HepG2 (cell line): ENCODE measurements around the gene PARP8. TPM values are rescaled to one million over a fixed set of nuclear protein-coding genes. Genes with fewer than 3 reads are reported as not detected.

Source experiments
- ATAC-seq: fragments of 200-7000 bp; cut with Tn5 transposase; 3 replicates; pipeline ENCODE4 v1.9.1; 2020; ENCODE audit warnings: mild to moderate bottlenecking, moderate library complexity
- BruUV-seq: library from RNA; stranded (reverse); fragments of 400-500 nt; replicated peaks from 2 replicates; lab custom pipeline; 2021; lab: Mats Ljungman, UMichigan
- CTCF ChIA-PET: fragments of 300-600 bp; formaldehyde crosslinking; extraction: SDS; loops from one replicate; lab custom pipeline; 2021; ENCODE audit warnings: low total read pairs, inconsistent platforms, low intra/inter-chr PET ratio; lab: Yijun Ruan, JAX
- POLR2A ChIA-PET: fragments of 350-600 bp; sonication (Branson Sonifier 250); formaldehyde crosslinking; loops from one replicate; lab custom pipeline; 2020; ENCODE audit warnings: antibody characterized with exemption, inconsistent platforms; lab: Yijun Ruan, JAX
- DNase-seq: peaks from one replicate; pipeline ENCODE4 v3.0.0-alpha.2; 2015; ENCODE audit warnings: low spot score
- FAIRE-seq: peaks from 3 replicates; lab custom pipeline; 2011; peaks lifted over from hg19 to GRCh38; lab: Jason Lieb, UNC
- H2AFZ ChIP-seq: one replicate; pipeline ENCODE4 v1.6.1; 2011; ENCODE audit warnings: low read length, inconsistent platforms
- H3K27ac ChIP-seq: fragments of 300-600 bp; 3 replicates; pipeline ENCODE4 v1.8.0; 2011; ENCODE audit warnings: mixed run types, mild to moderate bottlenecking, mixed read lengths, low read length, inconsistent platforms; ENCODE audit not compliant: insufficient read depth; ENCODE audit errors: extremely low read length
- H3K27me3 ChIP-seq, 2 experiments: fragments of 200-600 bp in 1 of 2; 2 replicates in 1 of 2; 3 replicates in 1 of 2; pipeline versions ENCODE4 v1.6.0 to v1.8.0; 2011; ENCODE audit warnings: low read length in 2 of 2, mild to moderate bottlenecking in 2 of 2, moderate library complexity in 2 of 2, inconsistent platforms in 1 of 2; ENCODE audit not compliant: insufficient read depth in 2 of 2, control insufficient read depth in 1 of 2
- H3K36me3 ChIP-seq, 2 experiments: fragments of 200-600 bp in 1 of 2; replicated peaks in 1 of 2; 2 replicates in 1 of 2; 3 replicates in 1 of 2; pipeline versions ENCODE4 v1.5.1 to v1.8.0; 2011; ENCODE audit warnings: low read length in 2 of 2, inconsistent platforms in 1 of 2; ENCODE audit not compliant: insufficient read depth in 2 of 2, control insufficient read depth in 1 of 2
- H3K4me1 ChIP-seq: 2 replicates; pipeline ENCODE4 v1.5.1; 2012; ENCODE audit warnings: low read length, inconsistent platforms; ENCODE audit not compliant: insufficient read depth
- H3K4me2 ChIP-seq: 2 replicates; pipeline ENCODE4 v1.6.0; 2011; ENCODE audit warnings: low read depth, low read length, inconsistent platforms
- H3K4me3 ChIP-seq, 3 experiments: fragments of 200-600 bp in 1 of 3; sonication (generic), shearing (Covaris generic) in 1 of 3; replicated peaks in 1 of 3; 2 replicates each; pipeline ENCODE4 v1.5.1; 2011 to 2016; ENCODE audit warnings: low read length in 3 of 3, inconsistent platforms in 2 of 3, low read depth in 2 of 3, mild to moderate bottlenecking in 2 of 3, control low read depth in 1 of 3, mixed read lengths in 1 of 3; ENCODE audit not compliant: insufficient read depth in 1 of 3
- H3K79me2 ChIP-seq: one replicate; pipeline ENCODE4 v1.6.1; 2011; ENCODE audit warnings: low read length, inconsistent platforms; ENCODE audit not compliant: insufficient read depth
- H3K9ac ChIP-seq: 2 replicates; pipeline ENCODE4 v1.6.0; 2011; ENCODE audit warnings: mild to moderate bottlenecking, low read depth, low read length, inconsistent platforms; ENCODE audit not compliant: insufficient read depth
- H3K9me3 ChIP-seq: 2 replicates; pipeline ENCODE4 v1.5.1; 2012; ENCODE audit warnings: mild to moderate bottlenecking, low read length
- H4K20me1 ChIP-seq: 2 replicates; pipeline ENCODE4 v1.6.0; 2011; ENCODE audit warnings: inconsistent platforms, mild to moderate bottlenecking, low read length, moderate library complexity; ENCODE audit not compliant: insufficient read depth
- ARHGAP35 ChIP-seq: sonication (generic); formaldehyde crosslinking; IDR thresholded peaks from 2 replicates; pipeline ENCODE4 v1.9.0; 2022; ENCODE audit warnings: mild to moderate bottlenecking, inconsistent platforms, moderate library complexity, missing genetic modification reagents, borderline replicate concordance
- ATF7 ChIP-seq, 2 experiments: fragments of 450-650 bp in 1 of 2; sonication (generic) in 1 of 2; formaldehyde crosslinking in 1 of 2; IDR thresholded peaks; 2 replicates each; pipeline versions ENCODE4 v1.4.0 to v1.6.1; 2016 to 2020; ENCODE audit warnings: antibody characterized with exemption in 1 of 2, mild to moderate bottlenecking in 1 of 2, missing genetic modification reagents in 1 of 2
- PPARG ChIP-seq: conservative IDR thresholded peaks from 2 replicates; pipeline ENCODE4 v1.6.1; 2016; ENCODE audit warnings: missing biosample characterization, missing genetic modification reagents
- YEATS2 ChIP-seq: sonication (generic); formaldehyde crosslinking; IDR thresholded peaks from 2 replicates; pipeline ENCODE4 v1.4.0; 2020; ENCODE audit warnings: missing genetic modification reagents, borderline replicate concordance
- YEATS4 ChIP-seq: sonication (generic); formaldehyde crosslinking; IDR thresholded peaks from 2 replicates; pipeline ENCODE4 v1.4.0; 2020; ENCODE audit warnings: missing genetic modification reagents, borderline replicate concordance
- ZBTB2 ChIP-seq: sonication (generic); formaldehyde crosslinking; IDR thresholded peaks from 2 replicates; pipeline ENCODE4 v1.8.0; 2022; ENCODE audit warnings: low read depth, missing genetic modification reagents
- ZNF225 ChIP-seq: sonication (generic); formaldehyde crosslinking; IDR thresholded peaks from 2 replicates; pipeline ENCODE4 v1.4.0; 2020; ENCODE audit warnings: mild to moderate bottlenecking, missing genetic modification reagents
- ZNF775 ChIP-seq: sonication (generic); formaldehyde crosslinking; IDR thresholded peaks from 2 replicates; pipeline ENCODE4 v1.4.0; 2020; ENCODE audit warnings: missing genetic modification reagents, mild to moderate bottlenecking, moderate library complexity, borderline replicate concordance
- WGBS: methylation state at CpG from one replicate; pipeline ENCODE4 v1.1.6; 2017; ENCODE audit warnings: low lambda C conversion rate; 5-methylcytosine and 5-hydroxymethylcytosine counted together
- in situ Hi-C: cut with HindIII; loops from 2 replicates; pipeline ENCODE4 v1.10.0; 2017; ENCODE audit warnings: low pct_unique_long_range_greater_than_20kb; ENCODE audit not compliant: extremely low pct_ligation_motif_present
- intact Hi-C: fragments of 100-400 bp; cut with micrococcal nuclease; formaldehyde crosslinking; loops from one replicate; pipeline ENCODE4 v1.10.0; 2022; ENCODE audit not compliant: unreplicated experiment
- polyA plus RNA-seq, 8 experiments: library from polyadenylated mRNA; depleted of rRNA in 3 of 8; stranded (reverse) in 7 of 8; unstranded in 1 of 8; fragments of >200 nt; fragmentation: Illumina TruSeq in 4 of 8; extraction: Trizol in 4 of 8; gene quantifications; 2 replicates each; pipeline versions ENCODE4 v1.2.1 to v1.2.3, GENCODE V29; 2011 to 2016; ENCODE audit warnings: low read depth in 4 of 8, missing spikeins in 1 of 8, mixed read lengths in 1 of 8; ENCODE audit not compliant: insufficient read depth in 1 of 8
- total RNA-seq, 5 experiments: library from RNA; depleted of rRNA; stranded (reverse); fragments of >200 nt; fragmentation: Illumina TruSeq; extraction: Trizol; gene quantifications; 2 replicates each; pipeline ENCODE4 v1.2.3, GENCODE V29; 2016; ENCODE audit warnings: low read depth in 1 of 5
- TF ChIP-seq, protein P1 (sequence below): sonication (generic); formaldehyde crosslinking; IDR thresholded peaks from 2 replicates; pipeline ENCODE4 v1.5.0; 2020; ENCODE audit warnings: mild to moderate bottlenecking, missing genetic modification reagents, borderline replicate concordance

Gene PARP8
- total and polyA plus RNA-seq, 2 of the 13 experiments (the other 11 are each of a cell fraction or from before 2014, with no cell fraction given), result 0.11 to 0.29 TPM

GRCh38 chr5:50791813-50792212, 125.4 kb downstream of the PARP8 start:
- Histone ChIP-seq H3K9ac (no peak overlapping the region), H3K9me3 (no peaks in the 10 kb centered on the region), H3K27me3 (no peaks in the 10 kb centered on the region), H3K27ac (no peak overlapping the region), H3K4me2 (no peak overlapping the region), H3K79me2 (no peaks in the 10 kb centered on the region), H2AFZ (no peak overlapping the region), H3K4me1 (no peaks in the 10 kb centered on the region), H3K4me3 (no peak overlapping the region), H4K20me1 (no peaks in the 10 kb centered on the region), H3K36me3 (no peaks in the 10 kb centered on the region)
- WGBS, result 17% methylated on average over 5 of the region's 5 CpGs
- TF ChIP-seq YEATS2 (CRISPR knock-in tag) (no peak), ATF7 (IDR thresholded peaks at IDR 0.05) (peak; percentile 68; the same call in 1 of the 2 replicates), ATF7 (CRISPR knock-in tag; IDR thresholded peaks at IDR 0.05) (no peak), ZNF225 (CRISPR knock-in tag) (no peak), ARHGAP35 (CRISPR knock-in tag) (no peak)
- FAIRE-seq (no peak), ATAC-seq (no peak), DNase-seq (no peak)
- POLR2A ChIA-PET, result no interaction called here
- CTCF ChIA-PET, result no interaction called here
- intact Hi-C loops, result no loop called here
- BruUV-seq, result no TSS peak
- in situ Hi-C loops, result no loop called here

DNA sequence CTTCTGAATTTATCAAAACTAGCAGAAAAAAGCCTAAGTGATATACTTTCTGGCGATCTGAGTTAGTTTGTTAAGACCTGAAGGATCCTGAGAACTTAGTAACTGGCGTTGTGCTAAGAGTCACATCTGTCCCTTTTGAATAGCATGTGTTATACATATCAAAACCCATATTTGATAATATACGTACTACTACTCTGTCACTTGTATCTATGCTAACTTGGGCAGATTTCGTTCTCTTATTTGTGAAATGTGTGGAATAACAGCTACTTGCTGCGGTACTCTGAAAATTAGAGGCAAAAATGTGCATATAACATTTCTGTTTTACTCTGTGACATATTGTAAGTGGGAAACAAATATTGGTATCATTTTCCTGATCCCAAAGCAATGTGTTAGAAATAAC, 126.4 kb downstream of the PARP8 start:
- WGBS, result 12% methylated on average over 5 of the region's 5 CpGs
- no peak for TF ChIP-seq ZNF775 (CRISPR knock-in tag)
- TF ChIP-seq PPARG, result no peak
- TF ChIP-seq, protein P1, sequence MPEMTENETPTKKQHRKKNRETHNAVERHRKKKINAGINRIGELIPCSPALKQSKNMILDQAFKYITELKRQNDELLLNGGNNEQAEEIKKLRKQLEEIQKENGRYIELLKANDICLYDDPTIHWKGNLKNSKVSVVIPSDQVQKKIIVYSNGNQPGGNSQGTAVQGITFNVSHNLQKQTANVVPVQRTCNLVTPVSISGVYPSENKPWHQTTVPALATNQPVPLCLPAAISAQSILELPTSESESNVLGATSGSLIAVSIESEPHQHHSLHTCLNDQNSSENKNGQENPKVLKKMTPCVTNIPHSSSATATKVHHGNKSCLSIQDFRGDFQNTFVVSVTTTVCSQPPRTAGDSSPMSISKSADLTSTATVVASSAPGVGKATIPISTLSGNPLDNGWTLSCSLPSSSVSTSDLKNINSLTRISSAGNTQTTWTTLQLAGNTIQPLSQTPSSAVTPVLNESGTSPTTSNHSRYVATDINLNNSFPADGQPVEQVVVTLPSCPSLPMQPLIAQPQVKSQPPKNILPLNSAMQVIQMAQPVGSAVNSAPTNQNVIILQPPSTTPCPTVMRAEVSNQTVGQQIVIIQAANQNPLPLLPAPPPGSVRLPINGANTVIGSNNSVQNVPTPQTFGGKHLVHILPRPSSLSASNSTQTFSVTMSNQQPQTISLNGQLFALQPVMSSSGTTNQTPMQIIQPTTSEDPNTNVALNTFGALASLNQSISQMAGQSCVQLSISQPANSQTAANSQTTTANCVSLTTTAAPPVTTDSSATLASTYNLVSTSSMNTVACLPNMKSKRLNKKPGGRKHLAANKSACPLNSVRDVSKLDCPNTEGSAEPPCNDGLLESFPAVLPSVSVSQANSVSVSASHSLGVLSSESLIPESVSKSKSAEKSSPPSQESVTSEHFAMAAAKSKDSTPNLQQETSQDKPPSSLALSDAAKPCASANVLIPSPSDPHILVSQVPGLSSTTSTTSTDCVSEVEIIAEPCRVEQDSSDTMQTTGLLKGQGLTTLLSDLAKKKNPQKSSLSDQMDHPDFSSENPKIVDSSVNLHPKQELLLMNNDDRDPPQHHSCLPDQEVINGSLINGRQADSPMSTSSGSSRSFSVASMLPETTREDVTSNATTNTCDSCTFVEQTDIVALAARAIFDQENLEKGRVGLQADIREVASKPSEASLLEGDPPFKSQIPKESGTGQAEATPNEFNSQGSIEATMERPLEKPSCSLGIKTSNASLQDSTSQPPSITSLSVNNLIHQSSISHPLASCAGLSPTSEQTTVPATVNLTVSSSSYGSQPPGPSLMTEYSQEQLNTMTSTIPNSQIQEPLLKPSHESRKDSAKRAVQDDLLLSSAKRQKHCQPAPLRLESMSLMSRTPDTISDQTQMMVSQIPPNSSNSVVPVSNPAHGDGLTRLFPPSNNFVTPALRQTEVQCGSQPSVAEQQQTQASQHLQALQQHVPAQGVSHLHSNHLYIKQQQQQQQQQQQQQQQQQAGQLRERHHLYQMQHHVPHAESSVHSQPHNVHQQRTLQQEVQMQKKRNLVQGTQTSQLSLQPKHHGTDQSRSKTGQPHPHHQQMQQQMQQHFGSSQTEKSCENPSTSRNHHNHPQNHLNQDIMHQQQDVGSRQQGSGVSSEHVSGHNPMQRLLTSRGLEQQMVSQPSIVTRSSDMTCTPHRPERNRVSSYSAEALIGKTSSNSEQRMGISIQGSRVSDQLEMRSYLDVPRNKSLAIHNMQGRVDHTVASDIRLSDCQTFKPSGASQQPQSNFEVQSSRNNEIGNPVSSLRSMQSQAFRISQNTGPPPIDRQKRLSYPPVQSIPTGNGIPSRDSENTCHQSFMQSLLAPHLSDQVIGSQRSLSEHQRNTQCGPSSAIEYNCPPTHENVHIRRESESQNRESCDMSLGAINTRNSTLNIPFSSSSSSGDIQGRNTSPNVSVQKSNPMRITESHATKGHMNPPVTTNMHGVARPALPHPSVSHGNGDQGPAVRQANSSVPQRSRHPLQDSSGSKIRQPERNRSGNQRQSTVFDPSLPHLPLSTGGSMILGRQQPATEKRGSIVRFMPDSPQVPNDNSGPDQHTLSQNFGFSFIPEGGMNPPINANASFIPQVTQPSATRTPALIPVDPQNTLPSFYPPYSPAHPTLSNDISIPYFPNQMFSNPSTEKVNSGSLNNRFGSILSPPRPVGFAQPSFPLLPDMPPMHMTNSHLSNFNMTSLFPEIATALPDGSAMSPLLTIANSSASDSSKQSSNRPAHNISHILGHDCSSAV (CRISPR knock-in tag), result no peak
- no peak for TF ChIP-seq YEATS4 (CRISPR knock-in tag)
- no peak for TF ChIP-seq ZBTB2 (CRISPR knock-in tag)

More for the DNA sequence above, 126.4 kb downstream of the PARP8 start:
- Histone ChIP-seq H4K20me1 (no peaks in the 10 kb centered on the region), H3K4me2 (no peak overlapping the region), H3K27me3 (no peaks in the 10 kb centered on the region), H3K27ac (no peak overlapping the region), H3K79me2 (no peaks in the 10 kb centered on the region), H3K9me3 (no peaks in the 10 kb centered on the region), H3K36me3 (no peaks in the 10 kb centered on the region), H3K4me1 (no peaks in the 10 kb centered on the region), H3K9ac (no peak overlapping the region), H3K4me3 (no peak overlapping the region), H2AFZ (no peak overlapping the region)
- in situ Hi-C loops (no loop called here), intact Hi-C loops (no loop called here)
- ChIA-PET POLR2A (no interaction called here), CTCF (no interaction called here)
- FAIRE-seq, result no peak
- DNase-seq, result no peak
- no peak for ATAC-seq
- BruUV-seq, result no TSS peak
